ENCODE data around the gene RBM18.

DNA sequence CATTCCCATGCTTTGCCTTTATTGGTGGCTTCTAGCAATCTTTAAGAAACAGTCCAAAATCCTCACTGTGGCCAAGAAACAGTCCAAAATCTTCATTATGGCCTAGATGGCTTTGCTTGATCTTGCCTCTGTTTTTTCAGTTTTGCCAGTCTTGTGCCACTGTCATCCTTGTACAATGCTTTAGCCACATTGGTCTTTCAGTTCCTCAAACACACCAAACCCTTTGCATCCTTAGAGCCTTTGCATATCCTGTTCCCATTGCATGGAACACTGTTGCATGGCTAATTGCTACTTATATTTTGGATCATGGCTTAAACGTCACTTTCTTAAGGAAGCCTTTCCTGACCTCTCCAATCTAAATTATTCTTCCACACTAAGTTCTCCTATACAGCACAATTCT lies 22.1 kb upstream of the RBM18 start:
- TF ChIP-seq YY1 (IDR thresholded peaks at IDR 0.05; ENCODE audit: insufficient read depth, insufficient read length) (no peak), SUZ12 (IDR thresholded peaks at IDR 0.05; ENCODE audit: extremely low read depth, insufficient read depth, insufficient read length) (no peak), ZNF274 (IDR thresholded peaks at IDR 0.05; ENCODE audit: low read depth, low read length) (no peak)
